CD4-positive, alpha-beta memory T cell (primary cell): Measurements from ENCODE around the gene ANKRD28. TPM values are rescaled to one million over a fixed set of nuclear protein-coding genes. Genes with fewer than 3 reads are reported as not detected.

Experiments used
- CTCF ChIA-PET: fragments of 350-600 bp; sonication (Branson Sonifier 250); formaldehyde crosslinking; loops from one replicate; lab custom pipeline; 2021; ENCODE audit warnings: inconsistent platforms; ENCODE audit not compliant: partially characterized antibody; lab: Charles Lee
- POLR2A ChIA-PET: fragments of 350-600 bp; sonication (Branson Sonifier 250); formaldehyde crosslinking; loops from one replicate; lab custom pipeline; 2021; ENCODE audit not compliant: partially characterized antibody; lab: Charles Lee
- DNase-seq, 5 donors: peaks; one replicate each; pipeline versions ENCODE4 v3.0.0 to v3.0.0-alpha.2; 2020 to 2022; ENCODE audit warnings: mixed read lengths in 1 of 5
- H3K27ac ChIP-seq: one replicate; pipeline ENCODE4 v1.7.0; 2013; ENCODE audit warnings: low read depth, low read length
- H3K27me3 ChIP-seq: 2 replicates; pipeline ENCODE4 v1.7.0; 2013; ENCODE audit warnings: mild to moderate bottlenecking, low read length, moderate library complexity; ENCODE audit not compliant: insufficient read depth
- H3K36me3 ChIP-seq: 2 replicates; pipeline ENCODE4 v1.7.0; 2013; ENCODE audit warnings: mild to moderate bottlenecking, low read length, moderate library complexity; ENCODE audit not compliant: insufficient read depth
- H3K4me1 ChIP-seq: 2 replicates; pipeline ENCODE4 v1.7.0; 2013; ENCODE audit warnings: mild to moderate bottlenecking, low read length, moderate library complexity; ENCODE audit not compliant: insufficient read depth
- H3K4me3 ChIP-seq, 2 donors: one replicate each; pipeline ENCODE4 v1.7.0; 2013; ENCODE audit warnings: low read length in 2 of 2, mild to moderate bottlenecking in 1 of 2
- H3K9me3 ChIP-seq, 2 donors: one replicate each; pipeline ENCODE4 v1.7.0; 2013; ENCODE audit warnings: low read length in 2 of 2, control low read depth in 1 of 2; ENCODE audit not compliant: control insufficient read depth in 1 of 2
- H3K27ac Mint-ChIP-seq, 7 donors: one replicate each; pipeline ENCODE4 v1.8.0; 2020 to 2021; ENCODE audit warnings: mixed read lengths in 7 of 7, mild to moderate bottlenecking in 6 of 7, inconsistent platforms in 3 of 7, moderate library complexity in 3 of 7
- H3K27me3 Mint-ChIP-seq, 2 donors: one replicate each; pipeline ENCODE4 v1.8.0; 2020 to 2021; ENCODE audit warnings: mixed read lengths in 2 of 2
- H3K36me3 Mint-ChIP-seq, 2 donors: one replicate each; pipeline ENCODE4 v1.8.0; 2020 to 2021; ENCODE audit warnings: mixed read lengths in 2 of 2, inconsistent platforms in 1 of 2, mild to moderate bottlenecking in 1 of 2
- H3K4me1 Mint-ChIP-seq, 4 donors: one replicate each; pipeline ENCODE4 v1.8.0; 2020 to 2021; ENCODE audit warnings: mixed read lengths in 4 of 4, mild to moderate bottlenecking in 1 of 4
- H3K4me3 Mint-ChIP-seq, 8 donors: one replicate each; pipeline ENCODE4 v1.8.0; 2020 to 2021; ENCODE audit warnings: mixed read lengths in 8 of 8, mild to moderate bottlenecking in 7 of 8, moderate library complexity in 6 of 8, inconsistent platforms in 3 of 8
- H3K9me3 Mint-ChIP-seq, 8 donors: one replicate each; pipeline ENCODE4 v1.8.0; 2020 to 2021; ENCODE audit warnings: mixed read lengths in 8 of 8, mild to moderate bottlenecking in 5 of 8, inconsistent platforms in 3 of 8, moderate library complexity in 1 of 8
- intact Hi-C: fragments of 100-400 bp; cut with micrococcal nuclease; formaldehyde crosslinking; loops from one replicate; pipeline ENCODE4 v1.15.1; 2023
- polyA plus RNA-seq, 2 donors: library from polyadenylated mRNA; unstranded; fragments of 300-500 nt; fragmentation: Illumina TruSeq; gene quantifications; one replicate each; pipeline ENCODE4 v1.2.3, GENCODE V29; 2021
- total RNA-seq, 2 experiments: library from RNA; stranded (reverse); gene quantifications; one replicate each; pipeline ENCODE4 v1.2.3, GENCODE V29; 2021

The ANKRD28 gene
- total and polyA plus RNA-seq, 4 experiments from 2014 or later = 8.5 to 42.0 (median 27.2) TPM

DNA sequence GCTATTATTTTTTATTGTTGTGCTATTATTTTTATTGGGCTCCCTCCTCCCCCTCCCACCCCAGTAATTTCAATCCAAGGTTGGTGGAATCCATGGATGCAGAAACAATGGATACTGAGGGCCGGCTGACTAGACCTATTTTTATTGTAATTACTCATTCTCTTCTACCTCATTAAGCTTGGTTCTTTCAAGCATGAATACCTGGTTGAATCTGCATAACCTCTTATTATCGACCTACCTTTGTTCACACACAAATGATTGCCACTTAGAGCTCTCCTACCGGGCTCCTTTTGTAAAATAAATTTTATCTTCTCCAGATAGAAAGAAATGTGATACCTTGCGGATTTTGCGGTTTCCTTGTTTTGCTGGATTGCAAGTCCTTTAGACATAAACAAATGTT, 164.6 kb downstream of the ANKRD28 start:
- intact Hi-C loops = loop anchor here (5.0 kb wide), 2 partner anchors 34 to 54 kb away; no protein-coding TSS in a partner anchor
- no peaks in the 10 kb centered on the region for H3K9me3 Mint-ChIP-seq
- H3K27me3 Mint-ChIP-seq = no peaks in the 10 kb centered on the region
- POLR2A ChIA-PET = no interaction called here
- H3K36me3 ChIP-seq = no peaks in the 10 kb centered on the region
- H3K9me3 ChIP-seq = no peaks in the 10 kb centered on the region
- DNase-seq = no peak
- CTCF ChIA-PET = interaction anchor here (0.9 to 1.5 kb wide), 3 partner anchors 178 to 183 kb away, joined by 3 to 4 read pairs (median 3); no protein-coding TSS in a partner anchor
- H3K4me3 ChIP-seq = no peak overlapping the region
- H3K27me3 ChIP-seq = no peaks in the 10 kb centered on the region
- no peak overlapping the region for H3K27ac Mint-ChIP-seq
- no peak overlapping the region for H3K27ac ChIP-seq
- peaks cover 14 to 55% (median 37%) of the 10 kb centered on the region in 4 donors for H3K4me1 Mint-ChIP-seq
- H3K4me1 ChIP-seq = peaks cover 25% of the 10 kb centered on the region
- H3K4me3 Mint-ChIP-seq = no peak overlapping the region
- peaks cover 10 to 12% of the 10 kb centered on the region in 2 donors for H3K36me3 Mint-ChIP-seq

DNA sequence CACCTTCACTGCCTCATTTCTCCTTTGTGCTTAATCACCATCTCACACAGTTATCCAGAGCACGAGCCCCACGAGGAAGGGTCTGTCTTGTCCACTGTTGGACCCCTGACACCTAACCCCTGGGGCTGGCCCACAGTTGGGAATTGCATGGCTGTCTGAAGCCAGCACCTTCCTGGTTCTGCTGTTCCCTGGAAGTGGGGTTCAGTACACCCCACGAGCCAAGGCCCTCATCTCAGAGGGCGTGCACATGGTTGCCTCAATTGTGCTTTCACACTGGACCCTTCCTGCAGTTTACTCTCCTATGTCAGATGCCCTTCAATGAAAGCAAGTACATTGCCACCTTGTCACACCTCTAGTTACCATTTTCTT, 165.6 kb downstream of the ANKRD28 start:
- intact Hi-C loops = loop anchor here (5.0 kb wide), 2 partner anchors 35 to 55 kb away; no protein-coding TSS in a partner anchor
- no peak overlapping the region for H3K27ac ChIP-seq
- peaks cover 25% of the 10 kb centered on the region for H3K4me1 ChIP-seq
- no peaks in the 10 kb centered on the region for H3K27me3 ChIP-seq
- Mint-ChIP-seq H3K9me3 (no peaks in the 10 kb centered on the region), H3K27ac (peak overlapping the region in 3 of 7 donors; percentile 3 to 91 (median 53)), H3K36me3 (peaks cover 7 to 16% of the 10 kb centered on the region in 2 donors), H3K27me3 (no peaks in the 10 kb centered on the region), H3K4me3 (peak overlapping the region in 3 of 8 donors; percentile 26 to 31 (median 30)), H3K4me1 (peaks cover 14 to 53% (median 32%) of the 10 kb centered on the region in 4 donors)
- ChIA-PET CTCF (interaction anchor here (3.4 to 6.5 kb wide), 2 partner anchors 165 to 180 kb away, joined by 14 to 98 read pairs; partner anchors contain the start of gene ANKRD28), POLR2A (no interaction called here)
- no peak for DNase-seq
- no peaks in the 10 kb centered on the region for H3K36me3 ChIP-seq
- H3K4me3 ChIP-seq = no peak overlapping the region
- H3K9me3 ChIP-seq = no peaks in the 10 kb centered on the region

DNA sequence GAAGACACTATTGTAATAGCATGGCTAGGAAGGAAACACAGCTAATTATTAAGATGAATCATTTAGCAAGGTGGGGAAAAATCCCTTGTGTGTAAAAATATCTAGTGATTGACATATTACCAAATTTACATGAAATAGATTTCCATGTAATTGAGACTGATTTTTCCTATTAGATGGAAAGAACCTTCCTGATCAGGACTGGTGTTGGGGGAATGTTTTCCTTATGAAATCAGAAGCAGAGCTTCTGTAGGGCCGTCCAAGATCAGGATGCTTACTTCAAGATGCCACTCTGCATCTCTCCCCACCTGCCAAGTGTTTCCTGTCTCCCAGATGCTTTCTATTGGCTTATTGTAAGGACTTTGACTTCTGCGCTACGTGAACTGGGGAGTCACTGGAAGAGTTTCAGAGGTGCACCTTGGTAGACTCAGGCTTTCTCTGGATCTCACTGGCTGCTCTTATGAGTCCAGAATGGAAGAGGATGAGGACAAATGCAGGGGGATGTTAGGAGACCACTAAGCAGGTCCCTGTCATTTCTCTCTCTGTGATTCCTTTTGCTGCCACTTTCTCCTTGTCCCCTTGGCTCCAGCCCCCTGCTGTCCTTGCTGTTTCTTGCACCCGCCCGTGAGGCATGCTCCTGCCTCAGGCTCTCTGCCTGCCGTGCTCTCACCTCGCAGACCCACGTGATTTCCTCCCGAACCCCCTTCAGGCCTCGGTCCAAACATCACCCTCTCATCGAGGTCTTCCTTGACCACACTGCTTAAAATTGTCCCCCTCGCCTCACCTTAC, 166.2 kb downstream of the ANKRD28 start:
- Mint-ChIP-seq H3K27ac (peak overlapping the region in 3 of 7 donors; percentile 3 to 91 (median 13)), H3K9me3 (no peaks in the 10 kb centered on the region), H3K4me3 (peak overlapping the region in 3 of 8 donors; percentile 26 to 31 (median 30)), H3K27me3 (no peaks in the 10 kb centered on the region), H3K4me1 (peaks cover 14 to 49% (median 31%) of the 10 kb centered on the region in 4 donors), H3K36me3 (peaks cover 7 to 16% of the 10 kb centered on the region in 2 donors)
- ChIA-PET CTCF (interaction anchor here (1.3 to 6.5 kb wide), 4 partner anchors 13 to 616 kb away, joined by 3 to 98 read pairs (median 8); partner anchors contain the start of gene ANKRD28), POLR2A (interaction anchor here (0.8 to 2.5 kb wide), 3 partner anchors 15 to 181 kb away, joined by 3 to 7 read pairs (median 7); no protein-coding TSS in a partner anchor)
- H3K9me3 ChIP-seq = no peaks in the 10 kb centered on the region
- no peaks in the 10 kb centered on the region for H3K27me3 ChIP-seq
- H3K27ac ChIP-seq = no peak overlapping the region
- H3K4me3 ChIP-seq = no peak overlapping the region
- no peak for DNase-seq
- H3K36me3 ChIP-seq = no peaks in the 10 kb centered on the region
- intact Hi-C loops = loop anchor here (2.0 to 5.0 kb wide), 3 partner anchors 15 to 56 kb away; no protein-coding TSS in a partner anchor
- H3K4me1 ChIP-seq = peaks cover 25% of the 10 kb centered on the region

DNA sequence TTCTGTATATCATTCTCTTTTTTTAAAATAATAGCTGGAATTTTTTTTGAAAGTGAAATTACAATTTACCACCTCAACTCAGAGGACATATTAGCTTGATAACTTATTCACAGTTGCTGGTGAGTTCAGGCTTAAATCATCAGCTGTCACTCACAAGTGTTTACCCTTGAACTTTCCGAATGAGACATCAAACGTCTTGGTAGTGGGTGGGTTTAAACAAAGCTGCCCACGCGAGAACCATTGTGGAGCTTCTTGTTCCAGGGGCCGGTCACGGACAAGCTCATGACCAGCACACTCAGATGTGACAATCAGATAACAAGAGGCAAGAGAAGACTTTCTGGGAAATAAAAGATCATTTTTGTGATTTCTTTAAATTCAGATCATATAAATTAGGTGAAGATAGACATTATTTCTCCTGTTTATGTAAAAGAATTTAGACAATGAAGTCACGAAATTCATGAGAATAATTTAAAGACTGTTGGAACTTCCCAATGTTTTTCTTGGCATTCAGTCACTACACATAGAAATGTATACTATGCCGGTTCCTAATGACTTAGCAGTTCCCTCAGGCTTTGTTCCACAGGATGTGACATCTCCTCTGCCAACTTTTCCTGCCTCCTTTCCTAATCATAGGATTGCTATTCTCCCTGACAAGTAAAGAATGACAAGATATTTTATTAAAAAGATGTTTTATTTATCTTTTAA, 167.0 kb downstream of the ANKRD28 start:
- H3K27ac Mint-ChIP-seq = peak overlapping the region in 4 of 7 donors; percentile 64 to 74 (median 65)
- no peaks in the 10 kb centered on the region for H3K9me3 Mint-ChIP-seq
- ChIA-PET CTCF (interaction anchor here (0.7 to 6.5 kb wide), 21 partner anchors 8 to 617 kb away, joined by 3 to 98 read pairs (median 3); partner anchors contain the start of gene ANKRD28), POLR2A (interaction anchor here (1.2 to 2.5 kb wide), 4 partner anchors 16 to 182 kb away, joined by 3 to 7 read pairs (median 5); partner anchors contain the start of gene ANKRD28)
- H3K27me3 Mint-ChIP-seq = no peaks in the 10 kb centered on the region
- Histone ChIP-seq H3K4me3 (no peak overlapping the region), H3K27ac (no peak overlapping the region), H3K4me1 (peaks cover 26% of the 10 kb centered on the region), H3K36me3 (no peaks in the 10 kb centered on the region), H3K27me3 (no peaks in the 10 kb centered on the region), H3K9me3 (no peaks in the 10 kb centered on the region)
- H3K4me3 Mint-ChIP-seq = peak overlapping the region in 6 of 8 donors; percentile 21 to 82 (median 73)
- no peak for DNase-seq
- H3K4me1 Mint-ChIP-seq = peaks cover 13 to 46% (median 30%) of the 10 kb centered on the region in 4 donors
- peaks cover 7 to 14% of the 10 kb centered on the region in 2 donors for H3K36me3 Mint-ChIP-seq
- intact Hi-C loops = loop anchor here (1.0 to 5.0 kb wide), 8 partner anchors 16 to 617 kb away; no protein-coding TSS in a partner anchor

DNA sequence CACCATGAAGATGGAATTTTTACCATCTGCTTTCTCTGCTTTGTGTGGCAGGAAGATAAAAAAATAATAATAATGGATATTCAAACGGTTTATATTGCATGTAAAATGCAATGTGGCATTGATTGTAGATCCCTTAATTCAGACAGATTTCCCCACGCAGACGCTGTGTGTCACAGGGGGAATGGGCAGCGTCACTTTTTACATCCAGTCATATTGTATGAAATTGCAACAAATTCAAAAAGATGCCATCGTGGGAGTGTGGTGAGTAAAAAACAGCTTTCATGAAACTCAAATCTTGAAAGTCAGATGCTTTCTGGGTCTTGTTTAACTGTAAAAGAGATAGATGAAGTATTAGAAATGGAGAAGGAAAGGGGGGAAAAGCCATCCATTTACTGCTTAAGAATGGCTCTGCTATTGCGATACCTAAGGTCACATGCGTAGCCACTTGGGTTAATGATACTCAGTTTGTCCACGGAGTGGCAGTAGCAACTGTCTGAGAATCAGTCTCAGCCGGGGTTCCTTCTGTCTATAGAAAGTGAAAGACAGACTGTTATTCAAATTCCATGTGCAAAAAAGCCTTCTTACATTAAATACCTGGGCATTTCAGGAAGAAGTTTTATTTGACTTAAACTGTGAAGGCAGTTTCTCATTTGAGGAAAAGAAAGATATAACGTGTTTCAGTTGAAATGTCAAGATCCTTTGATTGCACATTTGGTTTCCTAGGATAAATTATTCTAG, 167.8 kb downstream of the ANKRD28 start:
- Mint-ChIP-seq H3K4me3 (peak overlapping the region; percentile 10 to 83 (median 73)), H3K4me1 (peaks cover 15 to 48% (median 31%) of the 10 kb centered on the region in 4 donors), H3K9me3 (no peaks in the 10 kb centered on the region), H3K27me3 (no peaks in the 10 kb centered on the region), H3K27ac (peak overlapping the region in 6 of 7 donors; percentile 14 to 79 (median 67)), H3K36me3 (peaks cover 7 to 13% of the 10 kb centered on the region in 2 donors)
- ChIA-PET CTCF (interaction anchor here (0.7 to 6.5 kb wide), 23 partner anchors 9 to 618 kb away, joined by 3 to 98 read pairs (median 3); partner anchors contain the start of gene ANKRD28), POLR2A (interaction anchor here (1.2 to 2.5 kb wide), 4 partner anchors 17 to 183 kb away, joined by 3 to 7 read pairs (median 5); partner anchors contain the start of gene ANKRD28)
- no peak overlapping the region for H3K4me3 ChIP-seq
- intact Hi-C loops = loop anchor here (1.0 to 5.0 kb wide), 8 partner anchors 17 to 617 kb away; no protein-coding TSS in a partner anchor
- H3K36me3 ChIP-seq = no peaks in the 10 kb centered on the region
- no peak overlapping the region for H3K27ac ChIP-seq
- peaks cover 30% of the 10 kb centered on the region for H3K4me1 ChIP-seq
- H3K9me3 ChIP-seq = no peaks in the 10 kb centered on the region
- no peaks in the 10 kb centered on the region for H3K27me3 ChIP-seq
- peak; percentile 70 to 78 (median 75) for DNase-seq

DNA sequence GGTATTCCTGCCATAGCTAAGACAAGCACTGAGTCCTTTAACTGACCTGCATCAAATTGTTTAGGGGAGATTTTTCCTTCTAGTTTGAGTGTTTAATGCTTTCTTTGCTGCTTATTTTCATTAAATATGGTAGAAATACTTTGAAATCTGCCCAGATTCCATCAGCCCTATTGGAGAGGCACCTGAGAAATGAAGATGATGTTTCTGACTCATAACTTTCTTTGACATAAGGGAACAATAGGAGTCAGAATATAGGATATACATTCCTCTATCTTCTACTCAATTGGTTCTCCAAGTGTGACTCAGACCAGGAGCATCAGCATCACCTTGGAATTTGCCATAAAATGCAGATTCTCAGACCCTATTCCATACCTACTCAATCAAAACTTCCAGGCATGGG, 168.8 kb downstream of the ANKRD28 start:
- CTCF ChIA-PET = interaction anchor here (0.9 to 6.5 kb wide), 4 partner anchors 16 to 183 kb away, joined by 3 to 98 read pairs (median 8); no protein-coding TSS in a partner anchor
- no peak overlapping the region for H3K4me3 Mint-ChIP-seq
- Histone ChIP-seq H3K4me1 (peaks cover 41% of the 10 kb centered on the region), H3K27ac (no peak overlapping the region), H3K9me3 (no peaks in the 10 kb centered on the region), H3K27me3 (no peaks in the 10 kb centered on the region), H3K4me3 (no peak overlapping the region), H3K36me3 (no peaks in the 10 kb centered on the region)
- no peaks in the 10 kb centered on the region for H3K9me3 Mint-ChIP-seq
- intact Hi-C loops = no loop called here
- H3K36me3 Mint-ChIP-seq = peaks cover 11 to 13% of the 10 kb centered on the region in 2 donors
- H3K27me3 Mint-ChIP-seq = no peaks in the 10 kb centered on the region
- H3K4me1 Mint-ChIP-seq = peaks cover 25 to 54% (median 38%) of the 10 kb centered on the region in 4 donors
- no peak for DNase-seq
- POLR2A ChIA-PET = no interaction called here
- H3K27ac Mint-ChIP-seq = peak overlapping the region in 1 of 7 donors; percentile 29
